Vagina (tissue), 2 donors: ENCODE data around the gene SLC22A23.

ENCODE experiments used
- CTCF ChIP-seq, 3 experiments: fragments of 450-650 bp in 2 of 3; fragments of 200-600 bp in 1 of 3; sonication (generic) in 1 of 3; IDR thresholded peaks; one replicate each; pipeline ENCODE4 v1.5.1; 2017 to 2019; ENCODE audit warnings: antibody characterized with exemption in 3 of 3, mild to moderate bottlenecking in 2 of 3, moderate library complexity in 2 of 3
- POLR2A ChIP-seq, 2 donors: fragments of 450-650 bp; IDR thresholded peaks; one replicate each; pipeline ENCODE4 v1.6.1; 2017; ENCODE audit warnings: antibody characterized with exemption in 2 of 2, mild to moderate bottlenecking in 2 of 2, moderate library complexity in 2 of 2
- POLR2AphosphoS5 ChIP-seq, 2 donors: sonication (generic); formaldehyde crosslinking; IDR thresholded peaks; one replicate each; pipeline ENCODE4 v1.9.0; 2017; ENCODE audit warnings: antibody characterized with exemption in 2 of 2, mild to moderate bottlenecking in 2 of 2, low read depth in 1 of 2; ENCODE audit not compliant: insufficient read depth in 1 of 2

- no peak for TF ChIP-seq POLR2A (IDR thresholded peaks at IDR 0.05)
- TF ChIP-seq CTCF (IDR thresholded peaks at IDR 0.05): no peak
- TF ChIP-seq POLR2AphosphoS5 (IDR thresholded peaks at IDR 0.05; ENCODE audit: insufficient read depth in 1 of 2, low read depth in 1 of 2): no peak
Measured at GRCh38 chr6:3341467-3341866, 115.4 kb downstream of the SLC22A23 start.
